ENCODE measurements around the gene PSME3. TPM values are rescaled to one million over a fixed set of nuclear protein-coding genes. Genes with fewer than 3 reads are reported as not detected.

The PSME3 gene, protein sequence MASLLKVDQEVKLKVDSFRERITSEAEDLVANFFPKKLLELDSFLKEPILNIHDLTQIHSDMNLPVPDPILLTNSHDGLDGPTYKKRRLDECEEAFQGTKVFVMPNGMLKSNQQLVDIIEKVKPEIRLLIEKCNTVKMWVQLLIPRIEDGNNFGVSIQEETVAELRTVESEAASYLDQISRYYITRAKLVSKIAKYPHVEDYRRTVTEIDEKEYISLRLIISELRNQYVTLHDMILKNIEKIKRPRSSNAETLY
- total RNA-seq (10 to 100 TPM; 26.4 to 74.4 (median 70.0) TPM), polyA plus RNA-seq (10 to 100 TPM; 27.1 to 75.8 (median 61.5) TPM)
- long read RNA-seq, donor 1, partial matches to known transcripts: 0 of 2 reads
- long read RNA-seq, donor 1, other reads (novel, unspliced or antisense): 0 of 2 reads
- long read RNA-seq, donor 2, transcript PSME3-210 (11 exons, 998 nt): major isoform, 9 of 27 reads
- long read RNA-seq, donor 2, partial matches to known transcripts: 18 of 27 reads
- long read RNA-seq, donor 2, other reads (novel, unspliced or antisense): 0 of 27 reads
- long read RNA-seq, donor 3, transcript PSME3-210 (11 exons, 998 nt): major isoform, 6 of 6 reads
- long read RNA-seq, donor 3, partial matches to known transcripts: 0 of 6 reads
- long read RNA-seq, donor 3, other reads (novel, unspliced or antisense): 0 of 6 reads
- long read RNA-seq, donor 4: 0 reads
- long read RNA-seq, donor 5, transcript PSME3-210 (11 exons, 998 nt): major isoform, 10 of 10 reads
- long read RNA-seq, donor 5, partial matches to known transcripts: 0 of 10 reads
- long read RNA-seq, donor 5, other reads (novel, unspliced or antisense): 0 of 10 reads
- long read RNA-seq, donor 6, transcript PSME3-210 (11 exons, 998 nt): major isoform, 30 of 80 reads
- long read RNA-seq, donor 6, partial matches to known transcripts: 49 of 80 reads
- long read RNA-seq, donor 6, other reads (novel, unspliced or antisense): 0 of 80 reads
- long read RNA-seq, donor 7, transcript PSME3-210 (11 exons, 998 nt): major isoform, 13 of 13 reads
- long read RNA-seq, donor 7, partial matches to known transcripts: 0 of 13 reads
- long read RNA-seq, donor 7, other reads (novel, unspliced or antisense): 0 of 13 reads
- long read RNA-seq, donor 8, transcript PSME3-210 (11 exons, 998 nt): major isoform, 9 of 9 reads
- long read RNA-seq, donor 8, partial matches to known transcripts: 0 of 9 reads
- long read RNA-seq, donor 8, other reads (novel, unspliced or antisense): 0 of 9 reads
- long read RNA-seq, donor 9, partial matches to known transcripts: 7 of 11 reads
- long read RNA-seq, donor 9, other reads (novel, unspliced or antisense): 0 of 11 reads
- long read RNA-seq, donor 10, transcript PSME3-210 (11 exons, 998 nt): major isoform, 5 of 11 reads
- long read RNA-seq, donor 10, partial matches to known transcripts: 0 of 11 reads
- long read RNA-seq, donor 10, other reads (novel, unspliced or antisense): 6 of 11 reads

DNA sequence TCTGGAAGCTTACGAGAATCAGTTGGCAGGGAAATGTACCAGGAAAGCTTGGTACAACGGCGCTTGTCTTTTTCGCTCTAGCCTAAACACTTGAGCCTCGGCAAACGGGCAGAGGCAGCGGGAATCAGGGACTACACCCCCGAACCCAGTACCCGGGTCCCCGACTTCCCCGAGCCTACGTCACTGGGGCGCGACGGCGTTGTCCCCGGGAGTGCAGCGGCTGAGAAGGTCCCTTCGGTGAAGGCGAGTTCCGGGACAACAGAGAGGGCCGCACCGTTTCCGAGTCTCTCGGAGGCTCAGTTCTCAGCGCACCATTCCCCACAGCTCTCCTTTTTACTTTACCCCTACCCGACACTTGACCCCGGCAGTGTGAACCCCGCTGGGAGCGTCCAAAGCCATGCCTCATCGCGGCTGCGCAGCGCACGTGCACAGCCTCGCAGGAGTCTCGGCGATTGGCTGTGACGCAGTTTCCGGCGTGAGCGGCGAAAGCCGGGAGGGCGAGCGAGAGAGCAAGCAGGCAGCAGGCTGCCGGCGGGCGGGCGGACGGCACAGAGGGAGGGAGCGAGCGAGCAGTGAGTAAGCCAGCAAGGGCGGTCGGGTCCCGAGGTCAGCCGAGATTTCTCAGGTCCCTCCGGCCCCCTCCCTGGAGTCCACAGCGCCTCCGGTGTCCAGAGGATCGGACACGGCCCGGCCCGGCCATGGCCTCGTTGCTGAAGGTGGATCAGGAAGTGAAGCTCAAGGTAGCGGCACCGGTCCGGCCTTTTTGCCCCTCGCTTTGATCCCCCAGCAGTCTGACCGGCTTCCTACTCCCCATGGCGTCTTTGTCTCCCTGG lies at the start of gene PSME3:
Gene PSME3 (plus strand): TSS at position 464 of the 833 bp plus-strand sequence. CDS start 235 bp downstream, at position 699.
- peak; percentile 93 to 97 for DNase-seq
- Histone ChIP-seq H3K27me3 (no peaks in the 10 kb centered on the region), H3K4me3 (peak within 1 kb of the TSS; percentile 94 to 99 (median 96)), H3K27ac (peak within 1 kb of the TSS; percentile 55 to 93 (median 89)), H3K9me3 (no peaks in the 10 kb centered on the region), H3K4me1 (peaks cover 19 to 36% (median 33%) of the 10 kb centered on the region in 4 donors), H3K36me3 (peaks cover 21 to 36% (median 34%) of the 10 kb centered on the region in 4 donors)
- intact Hi-C loops (cut with DNase I; ENCODE audit: low total_unique reads): no loop called here
- TF ChIP-seq EP300 (IDR thresholded peaks at IDR 0.05) (no peak), POLR2AphosphoS5 (IDR thresholded peaks at IDR 0.05) (peak; percentile 94 to 99 (median 99)), POLR2A (IDR thresholded peaks at IDR 0.05) (peak in 2 of 4 donors; percentile 81 to 96)
- TF ChIP-seq, protein P1, sequence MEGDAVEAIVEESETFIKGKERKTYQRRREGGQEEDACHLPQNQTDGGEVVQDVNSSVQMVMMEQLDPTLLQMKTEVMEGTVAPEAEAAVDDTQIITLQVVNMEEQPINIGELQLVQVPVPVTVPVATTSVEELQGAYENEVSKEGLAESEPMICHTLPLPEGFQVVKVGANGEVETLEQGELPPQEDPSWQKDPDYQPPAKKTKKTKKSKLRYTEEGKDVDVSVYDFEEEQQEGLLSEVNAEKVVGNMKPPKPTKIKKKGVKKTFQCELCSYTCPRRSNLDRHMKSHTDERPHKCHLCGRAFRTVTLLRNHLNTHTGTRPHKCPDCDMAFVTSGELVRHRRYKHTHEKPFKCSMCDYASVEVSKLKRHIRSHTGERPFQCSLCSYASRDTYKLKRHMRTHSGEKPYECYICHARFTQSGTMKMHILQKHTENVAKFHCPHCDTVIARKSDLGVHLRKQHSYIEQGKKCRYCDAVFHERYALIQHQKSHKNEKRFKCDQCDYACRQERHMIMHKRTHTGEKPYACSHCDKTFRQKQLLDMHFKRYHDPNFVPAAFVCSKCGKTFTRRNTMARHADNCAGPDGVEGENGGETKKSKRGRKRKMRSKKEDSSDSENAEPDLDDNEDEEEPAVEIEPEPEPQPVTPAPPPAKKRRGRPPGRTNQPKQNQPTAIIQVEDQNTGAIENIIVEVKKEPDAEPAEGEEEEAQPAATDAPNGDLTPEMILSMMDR (IDR thresholded peaks at IDR 0.05): peak in 1 of 7 experiments; percentile 24
- WGBS, 5 donors: 0 to 1% (median 0%) methylated on average over 23 to 71 of the region's 71 CpGs

DNA sequence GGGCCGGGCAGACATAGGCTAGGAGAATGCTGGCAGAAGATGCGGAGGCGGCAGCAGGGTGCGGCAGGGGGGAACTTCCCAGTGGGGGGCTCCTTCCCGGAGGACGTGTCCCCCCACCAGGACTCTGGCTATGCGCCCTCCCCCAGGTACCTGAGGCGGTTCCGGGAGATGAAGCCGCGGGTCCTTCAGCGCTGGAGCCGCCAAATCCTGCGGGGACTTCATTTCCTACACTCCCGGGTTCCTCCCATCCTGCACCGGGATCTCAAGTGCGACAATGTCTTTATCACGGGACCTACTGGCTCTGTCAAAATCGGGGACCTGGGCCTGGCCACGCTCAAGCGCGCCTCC lies 49.4 kb upstream of the PSME3 start:
- TF ChIP-seq, protein P1 (IDR thresholded peaks at IDR 0.05): no peak
- TF ChIP-seq EP300 (IDR thresholded peaks at IDR 0.05): no peak
- TF ChIP-seq POLR2AphosphoS5 (IDR thresholded peaks at IDR 0.05): no peak
- Histone ChIP-seq H3K4me3 (no peak overlapping the region), H3K4me1 (peaks cover 22 to 50% (median 29%) of the 10 kb centered on the region in 4 donors), H3K36me3 (peaks cover 8 to 12% (median 9%) of the 10 kb centered on the region in 4 donors), H3K27ac (no peak overlapping the region), H3K9me3 (no peaks in the 10 kb centered on the region), H3K27me3 (peaks cover 4 to 87% (median 56%) of the 10 kb centered on the region in 3 donors)
- intact Hi-C loops (cut with DNase I; ENCODE audit: low total_unique reads): no loop called here
- WGBS, 5 donors: 46 to 67% (median 59%) methylated on average over 18 to 22 of the region's 22 CpGs
- no peak for DNase-seq

DNA sequence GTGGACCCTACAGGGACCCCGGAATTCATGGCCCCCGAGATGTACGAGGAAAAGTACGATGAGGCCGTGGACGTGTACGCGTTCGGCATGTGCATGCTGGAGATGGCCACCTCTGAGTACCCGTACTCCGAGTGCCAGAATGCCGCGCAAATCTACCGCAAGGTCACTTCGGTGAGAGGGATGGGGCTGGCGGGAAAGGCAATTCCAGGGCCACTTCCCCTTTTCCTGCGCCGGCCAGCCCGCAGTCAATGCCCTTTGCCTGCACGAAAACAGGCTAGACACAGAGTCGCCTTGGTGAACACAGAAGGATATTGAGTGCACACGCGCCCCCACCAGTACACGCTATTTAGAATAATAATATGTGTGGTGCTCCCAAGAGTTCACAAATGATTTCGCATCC lies 48.8 kb upstream of the PSME3 start:
- peaks cover 4 to 87% (median 56%) of the 10 kb centered on the region in 3 donors for H3K27me3 ChIP-seq
- no peak for DNase-seq
- peaks cover 22 to 47% (median 28%) of the 10 kb centered on the region in 4 donors for H3K4me1 ChIP-seq
- H3K36me3 ChIP-seq: peaks cover 2 to 6% (median 2%) of the 10 kb centered on the region in 4 donors
- H3K4me3 ChIP-seq: no peak overlapping the region
- intact Hi-C loops (cut with DNase I; ENCODE audit: low total_unique reads): no loop called here
- no peaks in the 10 kb centered on the region for H3K9me3 ChIP-seq
- no peak overlapping the region for H3K27ac ChIP-seq
- TF ChIP-seq EP300 (IDR thresholded peaks at IDR 0.05): no peak
- TF ChIP-seq, protein P1 (IDR thresholded peaks at IDR 0.05): no peak
- TF ChIP-seq POLR2AphosphoS5 (IDR thresholded peaks at IDR 0.05): no peak
- TF ChIP-seq POLR2A (IDR thresholded peaks at IDR 0.05): no peak
- WGBS, 5 donors: 56 to 76% (median 62%) methylated on average over 24 to 25 of the region's 25 CpGs
